ENCODE data around the gene DNAJC30. TPM values are rescaled to one million over a fixed set of nuclear protein-coding genes. Genes with fewer than 3 reads are reported as not detected.

DNAJC30 gene
- total RNA-seq, 4 donors from 2014 or later, result 4.0 to 5.3 (median 4.7) TPM

DNA sequence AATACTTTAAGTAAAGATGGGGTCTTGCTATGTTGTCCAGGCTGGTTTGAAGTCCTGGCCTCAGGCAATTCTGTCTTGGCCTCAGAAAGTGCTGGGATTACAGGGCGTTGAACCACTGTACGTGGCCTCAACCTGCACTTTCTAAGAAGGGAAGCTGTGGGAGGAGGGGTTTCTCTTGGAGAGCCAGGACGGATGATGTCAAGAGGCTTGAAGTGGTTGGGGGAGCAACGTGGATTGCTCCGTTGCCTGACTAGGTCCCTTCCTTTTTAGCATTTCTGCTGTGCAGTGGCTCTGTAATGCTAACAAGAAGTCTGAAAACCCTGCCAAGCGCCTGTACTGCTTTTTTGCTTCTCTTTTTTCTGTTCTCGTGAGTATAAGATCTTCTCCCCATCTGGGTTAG is 7.4 kb upstream of the DNAJC30 start:
- TF ChIP-seq, protein P1, sequence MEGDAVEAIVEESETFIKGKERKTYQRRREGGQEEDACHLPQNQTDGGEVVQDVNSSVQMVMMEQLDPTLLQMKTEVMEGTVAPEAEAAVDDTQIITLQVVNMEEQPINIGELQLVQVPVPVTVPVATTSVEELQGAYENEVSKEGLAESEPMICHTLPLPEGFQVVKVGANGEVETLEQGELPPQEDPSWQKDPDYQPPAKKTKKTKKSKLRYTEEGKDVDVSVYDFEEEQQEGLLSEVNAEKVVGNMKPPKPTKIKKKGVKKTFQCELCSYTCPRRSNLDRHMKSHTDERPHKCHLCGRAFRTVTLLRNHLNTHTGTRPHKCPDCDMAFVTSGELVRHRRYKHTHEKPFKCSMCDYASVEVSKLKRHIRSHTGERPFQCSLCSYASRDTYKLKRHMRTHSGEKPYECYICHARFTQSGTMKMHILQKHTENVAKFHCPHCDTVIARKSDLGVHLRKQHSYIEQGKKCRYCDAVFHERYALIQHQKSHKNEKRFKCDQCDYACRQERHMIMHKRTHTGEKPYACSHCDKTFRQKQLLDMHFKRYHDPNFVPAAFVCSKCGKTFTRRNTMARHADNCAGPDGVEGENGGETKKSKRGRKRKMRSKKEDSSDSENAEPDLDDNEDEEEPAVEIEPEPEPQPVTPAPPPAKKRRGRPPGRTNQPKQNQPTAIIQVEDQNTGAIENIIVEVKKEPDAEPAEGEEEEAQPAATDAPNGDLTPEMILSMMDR (IDR thresholded peaks at IDR 0.05), result no peak

DNA sequence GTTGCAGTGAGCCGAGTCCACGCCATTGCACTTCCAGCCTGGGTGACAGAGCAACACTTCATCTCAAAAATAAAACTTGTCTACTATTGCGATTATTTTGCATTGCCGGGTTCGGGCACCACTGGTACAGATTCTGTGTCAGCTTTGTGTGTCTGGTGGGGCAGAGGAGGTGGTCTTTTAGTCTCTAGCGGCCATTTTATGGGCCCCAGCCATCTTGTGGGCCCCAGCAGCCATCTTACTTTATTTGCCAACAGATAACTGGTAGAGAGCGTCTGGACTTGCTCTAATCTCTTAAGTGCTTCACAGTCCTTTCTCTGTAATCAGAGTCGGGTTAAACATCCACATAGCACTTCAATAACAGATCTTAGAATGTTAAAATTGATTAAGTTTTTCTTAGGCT is 5.0 kb upstream of the DNAJC30 start:
- no peak for ATAC-seq (ENCODE audit: low FRiP score)
- TF ChIP-seq, protein P1 (IDR thresholded peaks at IDR 0.05), result no peak
- no peak for DNase-seq (ENCODE audit: low spot score)

More for the DNA sequence above, 7.4 kb upstream of the DNAJC30 start:
- ATAC-seq (ENCODE audit: low FRiP score) (no peak), DNase-seq (ENCODE audit: low spot score) (no peak)

DNA sequence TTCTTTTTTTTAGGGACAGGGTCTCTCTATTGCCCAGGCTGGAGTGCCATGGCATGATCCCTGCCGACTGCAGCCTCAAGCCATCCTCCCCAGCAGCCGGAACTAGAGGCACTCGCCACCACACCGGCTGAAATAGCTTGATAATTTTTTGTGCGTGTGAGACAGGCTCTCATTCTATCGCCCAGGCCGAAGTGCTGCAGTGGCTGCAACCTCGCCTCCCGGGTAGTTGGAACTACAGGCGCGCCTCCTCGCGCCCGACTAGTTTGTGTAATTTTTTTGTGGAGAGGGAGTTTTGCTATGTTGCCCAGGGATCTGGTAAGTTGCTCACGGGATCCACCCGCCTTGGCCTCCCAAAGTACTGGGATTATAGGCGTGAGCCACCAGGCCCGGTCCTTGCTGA is 2.1 kb upstream of the DNAJC30 start:
- TF ChIP-seq, protein P1 (IDR thresholded peaks at IDR 0.05), result no peak
- DNase-seq (ENCODE audit: low spot score) (no peak), ATAC-seq (ENCODE audit: low FRiP score) (no peak)

DNA sequence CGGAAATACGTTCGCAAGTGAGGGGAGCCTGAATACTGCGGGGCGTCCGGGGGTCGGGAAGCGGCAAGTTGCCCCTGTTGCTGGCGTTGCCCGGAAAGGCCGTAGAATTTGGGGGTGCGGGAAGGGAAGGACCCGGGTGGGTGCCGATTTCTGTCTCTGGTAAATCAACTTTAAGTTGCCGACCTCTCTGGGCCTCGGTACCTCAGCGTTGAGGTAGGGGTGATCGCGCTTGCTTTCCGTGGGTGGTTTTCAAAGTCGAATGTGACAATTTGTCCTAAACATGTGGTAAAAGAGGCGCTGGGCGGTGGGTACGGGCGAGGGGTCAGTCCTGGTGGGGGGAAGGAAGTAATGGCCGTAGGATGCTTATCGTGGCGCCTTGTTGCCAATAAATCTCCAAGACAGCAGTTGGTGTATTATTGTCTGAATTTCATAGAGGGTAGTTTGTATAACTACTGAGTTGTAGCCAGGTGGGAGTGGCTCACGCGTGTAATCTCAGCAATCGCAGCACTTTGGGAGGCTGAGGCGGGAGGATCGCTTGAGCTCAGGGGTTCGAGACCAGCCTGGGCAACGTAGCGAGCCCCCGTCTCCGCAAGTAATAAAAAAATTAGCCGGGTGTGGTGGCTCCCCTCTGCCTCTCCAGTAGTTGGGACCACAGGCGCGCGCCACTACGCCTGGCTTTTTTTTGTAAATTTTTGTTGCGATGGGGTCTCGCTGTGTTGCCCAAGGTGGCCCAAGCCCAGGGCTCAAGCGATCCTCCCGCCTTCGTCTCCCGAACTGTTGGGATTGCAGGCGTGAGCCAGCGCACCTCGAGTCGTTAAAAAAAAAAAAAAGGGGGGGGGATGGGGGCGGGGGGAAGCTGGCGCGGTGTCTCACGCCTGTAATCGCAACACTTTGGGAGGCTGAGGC is 788 bp upstream of the DNAJC30 start:
- no peak for ATAC-seq (ENCODE audit: low FRiP score)
- TF ChIP-seq, protein P1 (IDR thresholded peaks at IDR 0.05), result no peak
- DNase-seq (ENCODE audit: low spot score), result no peak

DNA sequence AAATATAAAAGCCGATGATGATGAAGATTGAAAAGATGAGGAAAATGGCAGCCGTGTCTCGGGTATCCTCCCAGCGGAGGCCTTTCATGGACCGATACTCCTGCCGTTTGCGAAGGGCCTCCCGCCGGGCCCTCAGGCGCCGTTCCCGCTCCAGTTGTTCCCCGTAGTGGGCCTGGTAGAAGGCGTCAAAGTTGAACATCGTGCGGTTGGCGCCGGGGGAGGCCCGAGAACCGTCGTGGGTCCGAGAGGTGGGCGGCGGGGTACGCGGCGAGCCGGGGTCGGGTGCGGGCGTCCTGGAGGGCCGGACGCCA is 553 bp downstream of the DNAJC30 start:
- ATAC-seq (ENCODE audit: low FRiP score) (no peak), DNase-seq (ENCODE audit: low spot score) (no peak)
- TF ChIP-seq, protein P1 (IDR thresholded peaks at IDR 0.05), result no peak

DNA sequence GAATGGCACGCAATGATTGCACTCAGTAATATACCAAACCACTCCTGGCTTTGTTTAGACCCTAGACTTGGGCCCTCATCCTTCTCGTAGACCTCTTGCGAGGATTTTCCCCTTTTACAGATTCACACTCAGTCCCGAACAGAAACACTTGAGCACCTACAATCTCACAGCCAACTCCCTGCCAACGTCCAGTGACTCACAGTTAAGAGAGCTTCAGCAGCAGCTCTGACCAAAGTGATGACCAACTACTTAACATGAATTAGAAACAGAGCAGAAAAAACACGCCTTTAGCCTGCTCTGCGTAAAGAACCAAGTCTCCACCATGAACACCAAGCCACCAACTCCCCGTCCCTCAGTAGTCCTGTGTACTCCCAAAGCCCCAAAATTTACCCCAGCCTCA is 2.2 kb downstream of the DNAJC30 start:
- DNase-seq (ENCODE audit: low spot score), result no peak
- no peak for ATAC-seq (ENCODE audit: low FRiP score)
- TF ChIP-seq, protein P1 (IDR thresholded peaks at IDR 0.05), result no peak

DNA sequence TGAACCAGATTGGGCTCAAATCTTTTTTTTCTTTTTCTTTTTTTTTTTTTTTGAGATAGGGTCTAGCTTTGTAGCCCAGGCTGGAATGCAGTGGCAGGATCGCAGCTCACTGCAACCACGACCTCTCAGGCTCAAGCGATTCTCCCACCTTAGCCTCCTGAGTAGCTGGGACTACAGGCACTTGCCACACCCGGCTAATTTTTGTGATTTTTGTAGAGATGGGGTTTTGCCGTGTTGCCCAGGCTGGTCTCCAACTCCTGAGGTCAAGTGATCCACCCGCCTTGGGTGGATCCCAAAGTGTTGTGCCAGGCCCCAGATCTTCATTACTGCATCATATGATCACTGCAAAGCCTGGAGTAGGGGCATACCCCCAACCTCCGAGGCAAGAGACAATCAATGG is 2.8 kb downstream of the DNAJC30 start:
- DNase-seq (ENCODE audit: low spot score) (no peak), ATAC-seq (ENCODE audit: low FRiP score) (no peak)
- TF ChIP-seq, protein P1 (IDR thresholded peaks at IDR 0.05), result no peak
